SK-N-SH (cell line): ENCODE results near the gene ENHO. TPM values are rescaled to one million over a fixed set of nuclear protein-coding genes. Genes with fewer than 3 reads are reported as not detected.

Experiments
- CTCF ChIA-PET: fragments of 300-600, 350-600 bp; formaldehyde crosslinking; extraction: SDS; loops from one replicate; lab custom pipeline; 2021; lab: Yijun Ruan, JAX
- POLR2A ChIA-PET: fragments of 350-600 bp; sonication (Branson Sonifier 250); formaldehyde crosslinking; extraction: SDS; loops from one replicate; lab custom pipeline; 2020; ENCODE audit warnings: antibody characterized with exemption, inconsistent platforms; lab: Yijun Ruan, JAX
- DNase-seq: peaks from one replicate; pipeline ENCODE4 v3.0.0; 2012
- H2AFZ ChIP-seq: fragments of 200-600 bp; sonication (generic); 2 replicates; pipeline ENCODE4 v1.8.1; 2016; ENCODE audit warnings: antibody characterized with exemption, mild to moderate bottlenecking, low read depth
- H3F3A ChIP-seq: fragments of 200-600 bp; sonication (generic); replicated peaks from 2 replicates; pipeline ENCODE3; 2016; ENCODE audit warnings: antibody characterized with exemption, mild to moderate bottlenecking; ENCODE audit not compliant: insufficient read depth
- H3K27ac ChIP-seq, 2 experiments: fragments of 200-500 bp in 1 of 2; fragments of 200-600 bp in 1 of 2; sonication (Bioruptor generic) in 1 of 2; sonication (generic), shearing (Covaris generic) in 1 of 2; 2 replicates each; pipeline versions ENCODE4 v1.5.1 to v1.6.1; 2014 to 2016; ENCODE audit warnings: low read depth in 2 of 2, inconsistent platforms in 1 of 2, low read length in 1 of 2, mild to moderate bottlenecking in 1 of 2, mixed read lengths in 1 of 2
- H3K27me3 ChIP-seq: fragments of 200-600 bp; sonication (generic), shearing (Covaris generic); 2 replicates; pipeline ENCODE4 v1.6.1; 2016; ENCODE audit warnings: mixed run types; ENCODE audit not compliant: insufficient read depth
- H3K36me3 ChIP-seq, 2 experiments: fragments of 200-500 bp in 1 of 2; fragments of 200-600 bp in 1 of 2; sonication (Bioruptor generic) in 1 of 2; sonication (generic) in 1 of 2; replicated peaks in 1 of 2; 2 replicates each; pipeline versions ENCODE3 to v1.5.1; 2014 to 2016; ENCODE audit warnings: low read length in 1 of 2, mild to moderate bottlenecking in 1 of 2; ENCODE audit not compliant: insufficient read depth in 2 of 2, control insufficient read depth in 1 of 2
- H3K4me1 ChIP-seq, 2 experiments: fragments of 200-500 bp in 1 of 2; fragments of 200-600 bp in 1 of 2; sonication (Bioruptor generic) in 1 of 2; sonication (generic), shearing (Covaris generic) in 1 of 2; 2 replicates each; pipeline versions ENCODE4 v1.5.1 to v1.6.1; 2014 to 2016; ENCODE audit warnings: low read depth in 1 of 2, low read length in 1 of 2, mixed run types in 1 of 2; ENCODE audit not compliant: insufficient read depth in 2 of 2, control insufficient read depth in 1 of 2
- H3K4me2 ChIP-seq: fragments of 200-600 bp; sonication (generic), shearing (Covaris generic); 2 replicates; pipeline ENCODE4 v1.6.1; 2017; ENCODE audit warnings: mixed run types
- H3K4me3 ChIP-seq, 2 experiments: fragments of 200-500 bp in 1 of 2; fragments of 200-600 bp in 1 of 2; sonication (Bioruptor generic) in 1 of 2; sonication (generic), shearing (Covaris generic) in 1 of 2; 2 replicates each; pipeline versions ENCODE4 v1.5.1 to v1.8.1; 2014 to 2016; ENCODE audit warnings: low read depth in 2 of 2, inconsistent platforms in 1 of 2, low read length in 1 of 2, mild to moderate bottlenecking in 1 of 2, mixed read lengths in 1 of 2, moderate library complexity in 1 of 2
- H3K79me2 ChIP-seq: fragments of 200-600 bp; sonication (generic); 2 replicates; pipeline ENCODE4 v1.8.1; 2017; ENCODE audit warnings: mild to moderate bottlenecking; ENCODE audit not compliant: insufficient read depth
- H3K9ac ChIP-seq: fragments of 200-600 bp; sonication (generic); 2 replicates; pipeline ENCODE4 v1.6.1; 2017; ENCODE audit warnings: mixed run types
- H3K9me2 ChIP-seq: fragments of 200-600 bp; sonication (generic); 2 replicates; pipeline ENCODE4 v1.6.1; 2017; ENCODE audit warnings: mixed run types
- H3K9me3 ChIP-seq: fragments of 200-600 bp; sonication (generic); 2 replicates; pipeline ENCODE4 v1.6.1; 2017; ENCODE audit warnings: mixed run types, mild to moderate bottlenecking, moderate library complexity
- H4K20me1 ChIP-seq: fragments of 200-600 bp; sonication (generic); 2 replicates; pipeline ENCODE4 v1.6.1; 2017; ENCODE audit warnings: mild to moderate bottlenecking, mixed run types; ENCODE audit not compliant: insufficient read depth
- CHD2 ChIP-seq: fragments of 150-350 bp; IDR thresholded peaks from 2 replicates; pipeline ENCODE4 v1.6.1; 2018; ENCODE audit warnings: low read length; ENCODE audit not compliant: partially characterized antibody
- CTCF ChIP-seq: fragments of 200-600 bp; sonication (generic); IDR thresholded peaks from 2 replicates; pipeline ENCODE4 v1.6.1; 2017; ENCODE audit warnings: antibody characterized with exemption, mild to moderate bottlenecking, moderate library complexity
- EZH2phosphoT487 ChIP-seq: fragments of 200-600 bp; sonication (generic); IDR thresholded peaks from 2 replicates; pipeline ENCODE4 v1.6.1; 2017; ENCODE audit warnings: low read depth, mixed run types, mild to moderate bottlenecking, antibody characterized with exemption, moderate library complexity, borderline replicate concordance
- FOXJ3 ChIP-seq: sonication (generic); formaldehyde crosslinking; IDR thresholded peaks from 2 replicates; pipeline ENCODE4 v1.5.1; 2020; ENCODE audit warnings: mild to moderate bottlenecking, missing genetic modification reagents
- FOXM1 ChIP-seq: IDR thresholded peaks from 2 replicates; pipeline ENCODE4 v1.4.0; 2012; ENCODE audit warnings: low read depth, mild to moderate bottlenecking
- GABPA ChIP-seq: IDR thresholded peaks from 2 replicates; pipeline ENCODE4 v1.4.0; 2012; ENCODE audit warnings: low read depth, mild to moderate bottlenecking
- IRF3 ChIP-seq: fragments of 150-350 bp; IDR thresholded peaks from 2 replicates; pipeline ENCODE4 v1.6.1; 2016; ENCODE audit warnings: mild to moderate bottlenecking, low read depth, low read length
- JUND ChIP-seq: IDR thresholded peaks from 2 replicates; pipeline ENCODE4 v1.4.0; 2012
- MEF2A ChIP-seq: IDR thresholded peaks from 2 replicates; pipeline ENCODE4 v1.4.0; 2012; ENCODE audit warnings: low read depth, borderline replicate concordance
- MXI1 ChIP-seq: IDR thresholded peaks from 2 replicates; pipeline ENCODE4 v1.6.1; 2012; ENCODE audit warnings: mild to moderate bottlenecking, low read depth, low read length, improper control_type of control experiment
- NRF1 ChIP-seq: IDR thresholded peaks from 2 replicates; pipeline ENCODE4 v1.6.1; 2012; ENCODE audit warnings: low read depth, mild to moderate bottlenecking, low read length
- PBX3 ChIP-seq: IDR thresholded peaks from 2 replicates; pipeline ENCODE4; 2012
- REST ChIP-seq: IDR thresholded peaks from 2 replicates; pipeline ENCODE4 v1.6.1; 2012; ENCODE audit warnings: mild to moderate bottlenecking, low read depth, low read length, moderate library complexity
- RFX5 ChIP-seq: IDR thresholded peaks from 2 replicates; pipeline ENCODE4 v1.6.1; 2012; ENCODE audit warnings: mild to moderate bottlenecking, improper control_type of control experiment, low read length
- RXRA ChIP-seq: IDR thresholded peaks from 2 replicates; pipeline ENCODE4 v1.4.0; 2012; ENCODE audit warnings: low read depth, mild to moderate bottlenecking, borderline replicate concordance
- SIN3A ChIP-seq: IDR thresholded peaks from 2 replicates; pipeline ENCODE4 v1.6.1; 2012; ENCODE audit warnings: low read depth, mild to moderate bottlenecking, low read length, moderate library complexity, borderline replicate concordance
- TAF1 ChIP-seq: IDR thresholded peaks from 2 replicates; pipeline ENCODE4 v1.6.1; 2012; ENCODE audit warnings: low read depth, mild to moderate bottlenecking, low read length, moderate library complexity, borderline replicate concordance
- TEAD4 ChIP-seq: IDR thresholded peaks from 2 replicates; pipeline ENCODE4 v1.4.0; 2012; ENCODE audit warnings: mild to moderate bottlenecking, borderline replicate concordance; ENCODE audit not compliant: insufficient read depth
- YY1 ChIP-seq: IDR thresholded peaks from 2 replicates; pipeline ENCODE4 v1.4.0; 2012; ENCODE audit warnings: low read depth, mild to moderate bottlenecking
- WGBS: methylation state at CpG from one replicate; pipeline ENCODE4 v1.1.6; 2017; ENCODE audit warnings: low lambda C conversion rate; 5-methylcytosine and 5-hydroxymethylcytosine counted together
- polyA plus RNA-seq, 3 experiments: library from polyadenylated mRNA; depleted of rRNA; stranded (reverse); fragments of >200 nt; gene quantifications; 2 replicates each; pipeline ENCODE4 v1.2.3, GENCODE V29; 2012

ENHO gene
- polyA plus RNA-seq, 1 of the 3 experiments (the other 2 are of a cell fraction) = 1.5 TPM

GRCh38 chr9:34506623-34507022 is 16.2 kb downstream of the ENHO start (continued):
- TF ChIP-seq TAF1 (no peak), FOXM1 (no peak), IRF3 (no peak)
- TF ChIP-seq, all 33 proteins: peak for 0

- H3K9me3 ChIP-seq = no peaks in the 10 kb centered on the region
- H3K9ac ChIP-seq = no peak overlapping the region
- H2AFZ ChIP-seq = no peak overlapping the region
- H3F3A ChIP-seq = no peaks in the 10 kb centered on the region
- no peak for TF ChIP-seq EZH2phosphoT487
- no peak for TF ChIP-seq YY1
- TF ChIP-seq RFX5 = no peak
- TF ChIP-seq SIN3A = no peak
- no peak for TF ChIP-seq CTCF
- no peak for TF ChIP-seq FOXM1
- TF ChIP-seq MXI1 = no peak
- TF ChIP-seq CHD2 = no peak
- TF ChIP-seq TEAD4 = no peak
- TF ChIP-seq PBX3 = no peak
- no peak for TF ChIP-seq GABPA
- no peak for TF ChIP-seq JUND
- TF ChIP-seq NRF1 = no peak
- no peak for TF ChIP-seq MEF2A
- TF ChIP-seq RXRA = no peak
- no peak for TF ChIP-seq FOXJ3 (CRISPR knock-in tag)
- no peak for TF ChIP-seq REST
- H3K27me3 ChIP-seq = no peaks in the 10 kb centered on the region; the same call in 1 of the 2 replicates
- WGBS = 58% methylated on average over 5 of the region's 5 CpGs
- no peak overlapping the region for H3K27ac ChIP-seq
- CTCF ChIA-PET = interaction anchor here (1.1 to 9.5 kb wide), 7 partner anchors 13 to 102 kb away, joined by 3 to 155 read pairs (median 14); no protein-coding TSS in a partner anchor
- no peaks in the 10 kb centered on the region for H3K79me2 ChIP-seq
- no peaks in the 10 kb centered on the region for H4K20me1 ChIP-seq
- no peak overlapping the region for H3K4me2 ChIP-seq
- no peak for DNase-seq
- H3K36me3 ChIP-seq = no peaks in the 10 kb centered on the region
- H3K4me3 ChIP-seq = no peak overlapping the region
- peaks cover 0 to 6% of the 10 kb centered on the region in 2 experiments; a peak in 1 of 4 replicates for H3K4me1 ChIP-seq
- POLR2A ChIA-PET = no interaction called here
- no peaks in the 10 kb centered on the region for H3K9me2 ChIP-seq
Measured at GRCh38 chr9:34505370-34506120, 17.2 kb downstream of the ENHO start.
